GM12872 (cell line): Measurements from ENCODE around the gene PER3.

ENCODE experiments used
- CTCF ChIP-seq: IDR thresholded peaks from 3 replicates; pipeline ENCODE4 v1.5.1; 2011; ENCODE audit warnings: low read depth, mild to moderate bottlenecking, low read length, moderate library complexity; ENCODE audit not compliant: insufficient read depth

The PER3 gene

GRCh38 chr1:7852804-7853683 is 69.0 kb downstream of the PER3 start, which contains the start of gene UTS2:
Gene UTS2, minus strand, starts transcription at chr1:7853065. Its CDS starts 62 bp downstream, at chr1:7853003.
- no peak for TF ChIP-seq CTCF

GRCh38 chr1:7853684-7854026 is 69.6 kb downstream of the PER3 start:
- no peak for TF ChIP-seq CTCF

DNA sequence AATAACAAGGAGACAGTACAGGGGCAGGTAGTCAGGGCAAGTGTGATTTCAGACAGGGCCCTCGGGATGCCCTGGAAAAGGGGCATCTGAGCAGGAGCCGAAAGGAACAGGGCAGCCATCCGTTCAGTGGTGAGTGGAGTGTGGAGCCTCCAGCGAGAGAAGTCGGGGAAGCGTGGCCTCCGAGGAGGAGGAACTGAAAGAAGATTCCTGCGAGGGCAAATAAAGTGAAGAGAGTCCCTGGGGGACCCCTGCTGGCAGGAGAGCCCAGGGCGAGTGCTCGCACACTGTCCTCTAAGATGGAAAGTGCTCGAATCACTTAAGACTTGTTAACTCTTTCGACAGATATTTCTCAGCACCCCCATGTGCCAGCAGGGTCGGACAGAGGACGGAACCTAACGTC is 72.3 kb downstream of the PER3 start:
- TF ChIP-seq CTCF: no peak

DNA sequence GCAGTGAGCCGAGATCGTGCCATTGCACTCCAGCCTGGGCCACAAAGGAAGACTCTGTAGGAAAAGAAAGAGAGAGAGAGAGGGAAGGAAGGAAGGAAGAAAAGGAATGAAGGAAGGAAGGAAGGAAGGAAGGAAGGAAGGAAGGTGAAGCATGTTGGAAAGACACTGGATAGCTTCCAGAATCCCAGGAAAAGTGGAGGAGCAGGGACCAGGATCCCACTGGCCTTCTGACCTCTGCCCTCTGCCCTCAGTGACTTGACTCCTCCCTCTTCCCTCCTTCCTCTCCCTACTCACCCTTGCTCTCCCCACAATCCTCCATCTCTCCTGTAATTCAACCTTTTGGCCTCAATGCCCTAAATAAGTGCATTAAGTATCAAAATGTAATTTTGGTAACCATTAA is 72.9 kb downstream of the PER3 start:
- no peak for TF ChIP-seq CTCF

DNA sequence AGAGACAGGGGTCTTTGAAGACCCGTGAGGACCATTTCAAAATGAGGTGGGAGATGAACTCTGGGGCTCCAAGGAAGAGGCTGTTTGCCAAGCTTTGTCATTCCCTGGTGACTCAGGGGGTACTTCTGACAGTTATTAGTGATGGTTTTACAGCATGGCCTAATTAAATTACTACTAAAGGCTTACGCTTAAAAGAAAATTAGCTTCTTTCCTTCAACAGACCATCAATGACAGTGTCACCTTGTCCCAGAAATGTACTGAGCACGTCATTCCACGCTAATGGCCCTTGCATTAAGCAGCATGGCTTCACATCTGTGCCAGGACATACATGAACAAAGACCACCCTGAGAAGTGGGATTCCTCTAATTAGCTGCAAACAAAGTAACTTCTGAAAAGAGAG is 73.9 kb downstream of the PER3 start:
- TF ChIP-seq CTCF: no peak

- TF ChIP-seq CTCF: no peak
These were observed 75.3 kb downstream of the PER3 start for GRCh38 chr1:7859406-7859805.

DNA sequence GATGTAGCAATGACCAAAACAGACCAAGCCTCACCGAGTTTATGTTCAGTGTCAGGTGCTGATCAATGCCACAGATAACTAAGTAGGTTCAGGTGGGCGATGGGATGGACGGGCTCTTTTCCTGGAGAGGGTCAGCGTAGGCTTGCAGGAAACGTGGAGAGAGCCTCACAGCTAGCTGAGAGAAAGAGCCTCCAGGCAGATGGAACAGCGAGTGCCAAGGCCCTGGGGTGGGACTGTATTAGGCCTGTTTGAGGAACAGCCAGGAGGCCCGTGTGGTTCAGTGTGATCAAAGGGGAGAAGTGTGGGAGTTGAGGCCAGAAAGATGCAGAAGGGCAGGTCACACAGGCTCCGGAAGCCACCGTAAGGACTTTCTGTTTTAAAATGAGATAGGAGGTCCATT is 76.0 kb downstream of the PER3 start:
- TF ChIP-seq CTCF: no peak

DNA sequence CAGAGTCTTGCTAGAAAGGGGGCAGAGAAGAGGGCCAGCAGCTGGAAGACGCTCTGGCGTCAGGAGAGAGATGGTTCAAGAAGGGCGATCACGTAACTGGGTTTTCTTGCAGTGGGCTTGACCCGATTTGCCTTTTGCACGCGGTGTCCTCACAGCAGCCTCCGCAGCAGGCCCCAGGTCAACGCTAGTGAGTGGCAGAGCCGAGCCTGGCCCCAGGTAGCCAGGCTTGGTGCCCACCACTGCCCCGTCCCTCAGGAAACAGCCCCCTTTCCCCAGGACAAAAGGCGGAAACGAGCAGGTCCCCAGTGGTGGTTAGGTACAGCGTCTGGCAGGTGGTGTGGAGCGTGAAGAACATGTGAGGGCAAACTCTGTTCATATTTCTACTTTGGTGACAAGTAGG is 77.4 kb downstream of the PER3 start:
- TF ChIP-seq CTCF: no peak
